Esophagus (tissue), 2 donors: Measurements from ENCODE around the gene KRTAP29-1. TPM values are rescaled to one million over a fixed set of nuclear protein-coding genes. Genes with fewer than 3 reads are reported as not detected.
A peak's percentile ranks its signal among the peaks of the same experiment; 100 is the strongest.

Experiments used
- H3K27ac ChIP-seq, 2 donors: one replicate each; pipeline ENCODE4 v1.5.1; 2013; ENCODE audit warnings: low read depth in 2 of 2, mild to moderate bottlenecking in 2 of 2, inconsistent platforms in 1 of 2, low read length in 1 of 2, moderate library complexity in 1 of 2
- H3K27me3 ChIP-seq, 2 donors: one replicate each; pipeline ENCODE4 v1.6.1; 2013; ENCODE audit warnings: low read length in 2 of 2, control low read depth in 1 of 2, mild to moderate bottlenecking in 1 of 2; ENCODE audit not compliant: insufficient read depth in 2 of 2, control insufficient read depth in 1 of 2
- H3K36me3 ChIP-seq, 2 donors: one replicate each; pipeline ENCODE4 v1.6.1; 2013; ENCODE audit warnings: low read length in 1 of 2; ENCODE audit not compliant: control insufficient read depth in 2 of 2, insufficient read depth in 2 of 2
- H3K4me1 ChIP-seq, 2 donors: one replicate each; pipeline ENCODE4 v1.6.1; 2013; ENCODE audit warnings: low read length in 1 of 2; ENCODE audit not compliant: control insufficient read depth in 2 of 2, insufficient read depth in 2 of 2
- H3K4me3 ChIP-seq, 2 donors: one replicate each; pipeline ENCODE4 v1.5.1; 2013; ENCODE audit warnings: low read length in 2 of 2, mild to moderate bottlenecking in 2 of 2, low read depth in 1 of 2, moderate library complexity in 1 of 2
- H3K9me3 ChIP-seq, 2 donors: one replicate each; pipeline ENCODE4 v1.6.1; 2013; ENCODE audit warnings: mild to moderate bottlenecking in 2 of 2, low read depth in 1 of 2, low read length in 1 of 2, moderate library complexity in 1 of 2; ENCODE audit not compliant: control insufficient read depth in 2 of 2, insufficient read depth in 1 of 2
- WGBS, 2 donors: extraction: QIAGEN DNeasy Blood & Tissue Kit; methylation state at CpG; one replicate each; pipeline ENCODE4 v1.1.7; 2013; 5-methylcytosine and 5-hydroxymethylcytosine counted together
- polyA plus RNA-seq, 2 donors: library from polyadenylated mRNA; stranded (reverse); fragments of 200-250 nt; gene quantifications; one replicate each; pipeline ENCODE4 v1.2.3, GENCODE V29; 2013
- donor health status: healthy with polysubstance abuse.
- donor health status: Bipolar disorder and iron deficiency.

KRTAP29-1 gene
- polyA plus RNA-seq, 2 donors, result not detected

GRCh38 chr17:41340494-41340893 is 37.8 kb upstream of the KRTAP29-1 start:
- H3K36me3 ChIP-seq, result no peaks in the 10 kb centered on the region
- H3K9me3 ChIP-seq, result no peaks in the 10 kb centered on the region
- no peak overlapping the region for H3K4me3 ChIP-seq
- 45 to 55% methylated on average over 3 of the region's 3 CpGs for WGBS, 2 donors
- peaks cover 3 to 20% of the 10 kb centered on the region in 2 donors for H3K4me1 ChIP-seq
- peak overlapping the region; percentile 55 to 76 for H3K27ac ChIP-seq
- H3K27me3 ChIP-seq, result no peaks in the 10 kb centered on the region

GRCh38 chr17:41339571-41340172 is 37.0 kb upstream of the KRTAP29-1 start:
- no peaks in the 10 kb centered on the region for H3K36me3 ChIP-seq
- 30 to 43% methylated on average over 2 of the region's 2 CpGs for WGBS, 2 donors
- H3K4me1 ChIP-seq, result peaks cover 8 to 26% of the 10 kb centered on the region in 2 donors
- peak overlapping the region; percentile 76 to 81 for H3K27ac ChIP-seq
- no peak overlapping the region for H3K4me3 ChIP-seq
- no peaks in the 10 kb centered on the region for H3K27me3 ChIP-seq
- no peaks in the 10 kb centered on the region for H3K9me3 ChIP-seq

- H3K27ac ChIP-seq, result peak overlapping the region; percentile 76 to 83
- WGBS, 2 donors, result 19 to 30% methylated on average over 5 of the region's 5 CpGs
Measured at GRCh38 chr17:41338961-41339485, 36.4 kb upstream of the KRTAP29-1 start.

GRCh38 chr17:41335747-41336146 is 33.1 kb upstream of the KRTAP29-1 start:
- H3K36me3 ChIP-seq, result no peaks in the 10 kb centered on the region
- H3K27ac ChIP-seq, result no peak overlapping the region
- WGBS, 2 donors, result 82 to 94% methylated on average over 1 of the region's 1 CpG
- H3K9me3 ChIP-seq, result no peaks in the 10 kb centered on the region
- H3K27me3 ChIP-seq, result no peaks in the 10 kb centered on the region
- H3K4me1 ChIP-seq, result peaks cover 8 to 23% of the 10 kb centered on the region in 2 donors
- no peak overlapping the region for H3K4me3 ChIP-seq

More at GRCh38 chr17:41338961-41339485, 36.4 kb upstream of the KRTAP29-1 start:
- Histone ChIP-seq H3K4me3 (no peak overlapping the region), H3K4me1 (peaks cover 10 to 30% of the 10 kb centered on the region in 2 donors), H3K27me3 (no peaks in the 10 kb centered on the region), H3K36me3 (no peaks in the 10 kb centered on the region), H3K9me3 (no peaks in the 10 kb centered on the region)

- H3K9me3 ChIP-seq, result no peaks in the 10 kb centered on the region
- H3K27ac ChIP-seq, result peak overlapping the region in 1 of 2 donors; percentile 37
- WGBS, 2 donors, result 62 to 70% methylated on average over 6 of the region's 6 CpGs
- peaks cover 8 to 19% of the 10 kb centered on the region in 2 donors for H3K4me1 ChIP-seq
- H3K36me3 ChIP-seq, result no peaks in the 10 kb centered on the region
- no peaks in the 10 kb centered on the region for H3K27me3 ChIP-seq
- no peak overlapping the region for H3K4me3 ChIP-seq
Measured at GRCh38 chr17:41334385-41335305, 32.0 kb upstream of the KRTAP29-1 start.

- H3K27ac ChIP-seq, result no peak overlapping the region
- H3K4me1 ChIP-seq, result peaks cover 8 to 22% of the 10 kb centered on the region in 2 donors
- H3K36me3 ChIP-seq, result no peaks in the 10 kb centered on the region
- WGBS, 2 donors, result 98% methylated on average over 3 of the region's 3 CpGs
- H3K9me3 ChIP-seq, result no peaks in the 10 kb centered on the region
- H3K4me3 ChIP-seq, result no peak overlapping the region
- no peaks in the 10 kb centered on the region for H3K27me3 ChIP-seq
Measured at GRCh38 chr17:41333836-41334235, 31.2 kb upstream of the KRTAP29-1 start.

GRCh38 chr17:41333098-41333497 is 30.4 kb upstream of the KRTAP29-1 start:
- no peaks in the 10 kb centered on the region for H3K27me3 ChIP-seq
- H3K9me3 ChIP-seq, result no peaks in the 10 kb centered on the region
- H3K4me3 ChIP-seq, result no peak overlapping the region
- peaks cover 8 to 22% of the 10 kb centered on the region in 2 donors for H3K4me1 ChIP-seq
- H3K27ac ChIP-seq, result no peak overlapping the region
- H3K36me3 ChIP-seq, result no peaks in the 10 kb centered on the region
- WGBS, 2 donors, result 94 to 95% methylated on average over 5 of the region's 5 CpGs

- peaks cover 8 to 22% of the 10 kb centered on the region in 2 donors for H3K4me1 ChIP-seq
- H3K36me3 ChIP-seq, result no peaks in the 10 kb centered on the region
- 80 to 88% methylated on average over 2 of the region's 2 CpGs for WGBS, 2 donors
Measured at GRCh38 chr17:41332239-41332638, 29.6 kb upstream of the KRTAP29-1 start.

GRCh38 chr17:41331606-41332005 is 29.0 kb upstream of the KRTAP29-1 start:
- Histone ChIP-seq H3K36me3 (no peaks in the 10 kb centered on the region), H3K4me3 (no peak overlapping the region), H3K27me3 (no peaks in the 10 kb centered on the region), H3K4me1 (peaks cover 8 to 22% of the 10 kb centered on the region in 2 donors), H3K27ac (no peak overlapping the region), H3K9me3 (no peaks in the 10 kb centered on the region)
- 79 to 85% methylated on average over 7 of the region's 7 CpGs for WGBS, 2 donors

More at GRCh38 chr17:41332239-41332638, 29.6 kb upstream of the KRTAP29-1 start:
- H3K9me3 ChIP-seq, result no peaks in the 10 kb centered on the region
- no peaks in the 10 kb centered on the region for H3K27me3 ChIP-seq
- no peak overlapping the region for H3K4me3 ChIP-seq
- H3K27ac ChIP-seq, result no peak overlapping the region
